ENCODE data around the gene AKIP1.

The AKIP1 gene

GRCh38 chr11:8956860-8957259 is 45.9 kb downstream of the AKIP1 start:
- TF ChIP-seq CTCF (IDR thresholded peaks at IDR 0.05; ENCODE audit: extremely low read depth, insufficient read depth, missing control alignments), result no peak
- in situ Hi-C loops (cut with MboI; ENCODE audit: low pct_unique_long_range_greater_than_20kb, low sequenced_read_pairs, unreplicated experiment), result no loop called here
- DNase-seq (ENCODE audit: low spot score), result no peak

- peak; percentile 85 for DNase-seq (ENCODE audit: low spot score)
- TF ChIP-seq CTCF (IDR thresholded peaks at IDR 0.05; ENCODE audit: extremely low read depth, insufficient read depth, missing control alignments), result peak; percentile 66
- in situ Hi-C loops (cut with MboI; ENCODE audit: low pct_unique_long_range_greater_than_20kb, low sequenced_read_pairs, unreplicated experiment), result no loop called here
Observed at GRCh38 chr11:8959546-8960166, 48.7 kb downstream of the AKIP1 start.

- TF ChIP-seq CTCF (IDR thresholded peaks at IDR 0.05; ENCODE audit: extremely low read depth, insufficient read depth, missing control alignments), result no peak
- in situ Hi-C loops (cut with MboI; ENCODE audit: low pct_unique_long_range_greater_than_20kb, low sequenced_read_pairs, unreplicated experiment), result no loop called here
- no peak for DNase-seq (ENCODE audit: low spot score)
Observed at GRCh38 chr11:8961401-8961800, 50.4 kb downstream of the AKIP1 start.

- in situ Hi-C loops (cut with MboI; ENCODE audit: low pct_unique_long_range_greater_than_20kb, low sequenced_read_pairs, unreplicated experiment), result no loop called here
- DNase-seq (ENCODE audit: low spot score), result no peak
- no peak for TF ChIP-seq CTCF (IDR thresholded peaks at IDR 0.05; ENCODE audit: extremely low read depth, insufficient read depth, missing control alignments)
Observed at GRCh38 chr11:8962841-8963240, 51.9 kb downstream of the AKIP1 start.

GRCh38 chr11:8963569-8964323 is 52.8 kb downstream of the AKIP1 start:
- no peak for TF ChIP-seq CTCF (IDR thresholded peaks at IDR 0.05; ENCODE audit: extremely low read depth, insufficient read depth, missing control alignments)
- peak; percentile 85 for DNase-seq (ENCODE audit: low spot score)
- in situ Hi-C loops (cut with MboI; ENCODE audit: low pct_unique_long_range_greater_than_20kb, low sequenced_read_pairs, unreplicated experiment), result no loop called here

GRCh38 chr11:8964324-8965320 is 53.6 kb downstream of the AKIP1 start, which contains the start of gene TMEM9B:
Gene TMEM9B (minus strand): TSS chr11:8964442. CDS start chr11:8964313, 129 bp downstream.
- DNase-seq (ENCODE audit: low spot score), result peak; percentile 89
- in situ Hi-C loops (cut with MboI; ENCODE audit: low pct_unique_long_range_greater_than_20kb, low sequenced_read_pairs, unreplicated experiment), result no loop called here
- TF ChIP-seq CTCF (IDR thresholded peaks at IDR 0.05; ENCODE audit: extremely low read depth, insufficient read depth, missing control alignments), result no peak

Data from GM13977 (cell line).